ENCODE results near the gene EIF3L.
A peak's percentile ranks its signal among the peaks of the same experiment; 100 is the strongest.
"Not testable (repeated sequence)": the region's sequence is repeated elsewhere in the genome, so short reads cannot be mapped to it uniquely, and the experiment has no call there.

EIF3L gene

GRCh38 chr22:37849089-37849751, at the start of gene EIF3L:
TSS of gene EIF3L (plus strand) at chr22:37849419. CDS start at chr22:37849450, 31 bp downstream.
- peaks cover 14 to 15% of the 10 kb centered on the region in 2 donors for H3K4me1 ChIP-seq (ENCODE audit: control insufficient read depth in 1 of 2, insufficient read depth in 2 of 2, low read length in 2 of 2)
- H3K9ac ChIP-seq (ENCODE audit: low read depth in 1 of 2, low read length in 2 of 2) = peak within 1 kb of the TSS; percentile 78 to 90

DNA sequence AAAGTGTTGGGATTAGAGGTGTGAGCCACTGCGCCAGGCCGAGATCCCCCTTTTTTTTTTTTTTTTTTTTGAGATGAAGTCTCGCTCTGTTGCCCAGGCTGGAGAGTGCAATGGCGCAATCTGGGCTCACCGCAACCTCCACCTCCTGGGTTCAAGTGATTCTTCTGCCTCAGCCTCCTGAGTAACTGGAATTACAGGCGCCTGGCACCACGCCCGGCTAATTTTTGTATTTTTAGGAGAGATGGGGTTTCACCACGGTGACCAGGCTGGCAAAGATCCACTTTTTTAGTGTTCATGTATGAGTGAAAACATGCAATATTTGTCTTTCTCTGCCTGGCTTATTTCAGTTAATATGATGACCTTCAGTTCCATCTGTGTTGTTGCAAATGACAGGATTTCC, 49.2 kb upstream of the EIF3L start:
- H3K4me1 ChIP-seq (ENCODE audit: control insufficient read depth in 1 of 2, insufficient read depth in 2 of 2, low read length in 2 of 2) = peaks cover 16 to 30% of the 10 kb centered on the region in 2 donors
- H3K27me3 ChIP-seq (ENCODE audit: control insufficient read depth in 1 of 2, insufficient read depth in 2 of 2, low read length in 2 of 2); H3K4me3 ChIP-seq (ENCODE audit: low read depth in 1 of 2, low read length in 2 of 2); H3K36me3 ChIP-seq (ENCODE audit: control insufficient read depth in 1 of 2, insufficient read depth in 2 of 2, low read length in 2 of 2); H3K9me3 ChIP-seq (ENCODE audit: control insufficient read depth in 1 of 2, low read length in 2 of 2); H3K27ac ChIP-seq (ENCODE audit: low read depth, low read length); H3K9ac ChIP-seq (ENCODE audit: low read depth in 1 of 2, low read length in 2 of 2): not testable (repeated sequence)

More at GRCh38 chr22:37849089-37849751, at the start of gene EIF3L:
- H3K27ac ChIP-seq (ENCODE audit: low read depth, low read length) = peak within 1 kb of the TSS; percentile 88
- H3K9me3 ChIP-seq (ENCODE audit: control insufficient read depth in 1 of 2, low read length in 2 of 2) = no peaks in the 10 kb centered on the region
- no peaks in the 10 kb centered on the region for H3K27me3 ChIP-seq (ENCODE audit: control insufficient read depth in 1 of 2, insufficient read depth in 2 of 2, low read length in 2 of 2)
- peaks cover 18 to 29% of the 10 kb centered on the region in 2 donors for H3K36me3 ChIP-seq (ENCODE audit: control insufficient read depth in 1 of 2, insufficient read depth in 2 of 2, low read length in 2 of 2)
- peak within 1 kb of the TSS; percentile 93 to 98 for H3K4me3 ChIP-seq (ENCODE audit: low read depth in 1 of 2, low read length in 2 of 2)

GRCh38 chr22:37801946-37802309, 47.3 kb upstream of the EIF3L start:
- Histone ChIP-seq H3K4me3 (ENCODE audit: low read depth in 1 of 2, low read length in 2 of 2) (peak overlapping the region; percentile 79 to 81), H3K27ac (ENCODE audit: low read depth, low read length) (no peak overlapping the region), H3K36me3 (ENCODE audit: control insufficient read depth in 1 of 2, insufficient read depth in 2 of 2, low read length in 2 of 2) (no peaks in the 10 kb centered on the region), H3K27me3 (ENCODE audit: control insufficient read depth in 1 of 2, insufficient read depth in 2 of 2, low read length in 2 of 2) (no peaks in the 10 kb centered on the region), H3K9me3 (ENCODE audit: control insufficient read depth in 1 of 2, low read length in 2 of 2) (no peaks in the 10 kb centered on the region), H3K4me1 (ENCODE audit: control insufficient read depth in 1 of 2, insufficient read depth in 2 of 2, low read length in 2 of 2) (peaks cover 16 to 35% of the 10 kb centered on the region in 2 donors), H3K9ac (ENCODE audit: low read depth in 1 of 2, low read length in 2 of 2) (peak overlapping the region; percentile 61 to 66)

GRCh38 chr22:37802310-37803194, 46.7 kb upstream of the EIF3L start:
- Histone ChIP-seq H3K4me1 (ENCODE audit: control insufficient read depth in 1 of 2, insufficient read depth in 2 of 2, low read length in 2 of 2) (peaks cover 16 to 35% of the 10 kb centered on the region in 2 donors), H3K9ac (ENCODE audit: low read depth in 1 of 2, low read length in 2 of 2) (peak overlapping the region; percentile 61 to 66), H3K9me3 (ENCODE audit: control insufficient read depth in 1 of 2, low read length in 2 of 2) (no peaks in the 10 kb centered on the region), H3K27me3 (ENCODE audit: control insufficient read depth in 1 of 2, insufficient read depth in 2 of 2, low read length in 2 of 2) (no peaks in the 10 kb centered on the region), H3K36me3 (ENCODE audit: control insufficient read depth in 1 of 2, insufficient read depth in 2 of 2, low read length in 2 of 2) (no peaks in the 10 kb centered on the region), H3K4me3 (ENCODE audit: low read depth in 1 of 2, low read length in 2 of 2) (peak overlapping the region; percentile 79 to 81), H3K27ac (ENCODE audit: low read depth, low read length) (no peak overlapping the region)

- peaks cover 19 to 39% of the 10 kb centered on the region in 2 donors for H3K4me1 ChIP-seq (ENCODE audit: control insufficient read depth in 1 of 2, insufficient read depth in 2 of 2, low read length in 2 of 2)
- peak overlapping the region; percentile 79 to 81 for H3K4me3 ChIP-seq (ENCODE audit: low read depth in 1 of 2, low read length in 2 of 2)
These were observed 46.0 kb upstream of the EIF3L start for GRCh38 chr22:37803195-37803638.

GRCh38 chr22:37803639-37804351, 45.4 kb upstream of the EIF3L start:
- Histone ChIP-seq H3K4me1 (ENCODE audit: control insufficient read depth in 1 of 2, insufficient read depth in 2 of 2, low read length in 2 of 2) (peaks cover 22 to 45% of the 10 kb centered on the region in 2 donors), H3K9me3 (ENCODE audit: control insufficient read depth in 1 of 2, low read length in 2 of 2) (no peaks in the 10 kb centered on the region), H3K9ac (ENCODE audit: low read depth in 1 of 2, low read length in 2 of 2) (peak overlapping the region in 1 of 2 donors; percentile 51), H3K4me3 (ENCODE audit: low read depth in 1 of 2, low read length in 2 of 2) (peak overlapping the region; percentile 79 to 81), H3K27ac (ENCODE audit: low read depth, low read length) (no peak overlapping the region), H3K27me3 (ENCODE audit: control insufficient read depth in 1 of 2, insufficient read depth in 2 of 2, low read length in 2 of 2) (no peaks in the 10 kb centered on the region), H3K36me3 (ENCODE audit: control insufficient read depth in 1 of 2, insufficient read depth in 2 of 2, low read length in 2 of 2) (no peaks in the 10 kb centered on the region)

More at GRCh38 chr22:37803195-37803638, 46.0 kb upstream of the EIF3L start:
- Histone ChIP-seq H3K27me3 (ENCODE audit: control insufficient read depth in 1 of 2, insufficient read depth in 2 of 2, low read length in 2 of 2) (no peaks in the 10 kb centered on the region), H3K9me3 (ENCODE audit: control insufficient read depth in 1 of 2, low read length in 2 of 2) (no peaks in the 10 kb centered on the region), H3K9ac (ENCODE audit: low read depth in 1 of 2, low read length in 2 of 2) (peak overlapping the region; percentile 61 to 66), H3K36me3 (ENCODE audit: control insufficient read depth in 1 of 2, insufficient read depth in 2 of 2, low read length in 2 of 2) (no peaks in the 10 kb centered on the region), H3K27ac (ENCODE audit: low read depth, low read length) (no peak overlapping the region)

DNA sequence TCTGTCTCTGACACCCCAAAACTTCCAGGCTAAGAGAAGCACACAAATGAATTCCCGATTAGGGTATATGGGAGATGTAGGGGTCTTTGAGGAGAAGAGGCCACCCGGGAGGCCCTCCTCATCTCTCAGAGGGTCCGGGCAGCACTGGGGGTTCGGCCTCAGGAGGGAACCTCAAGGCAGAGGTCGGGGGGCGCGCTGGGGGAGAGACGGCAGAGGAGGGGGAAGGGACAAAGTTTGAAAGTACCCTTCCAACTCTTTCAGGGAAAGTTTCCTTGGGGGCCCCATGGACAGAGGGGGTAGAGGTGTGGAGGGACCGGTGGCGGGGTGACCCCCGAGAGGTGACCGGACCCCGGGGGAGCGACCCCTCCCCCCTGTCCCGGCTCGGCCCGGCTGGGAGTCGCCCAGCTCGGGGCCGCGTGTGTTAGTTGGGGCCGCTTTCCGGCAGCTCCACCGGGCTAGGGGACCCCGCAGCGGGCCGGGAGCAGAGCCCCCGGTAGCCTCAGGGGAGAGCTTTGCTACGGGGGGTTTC, 44.8 kb upstream of the EIF3L start:
- H3K4me3 ChIP-seq (ENCODE audit: low read depth in 1 of 2, low read length in 2 of 2) = peak overlapping the region; percentile 36 to 63
- H3K27ac ChIP-seq (ENCODE audit: low read depth, low read length) = no peak overlapping the region
- peaks cover 26 to 50% of the 10 kb centered on the region in 2 donors for H3K4me1 ChIP-seq (ENCODE audit: control insufficient read depth in 1 of 2, insufficient read depth in 2 of 2, low read length in 2 of 2)
- H3K36me3 ChIP-seq (ENCODE audit: control insufficient read depth in 1 of 2, insufficient read depth in 2 of 2, low read length in 2 of 2) = no peaks in the 10 kb centered on the region
- peak overlapping the region; percentile 51 for H3K9ac ChIP-seq (ENCODE audit: low read depth in 1 of 2, low read length in 2 of 2)
- no peaks in the 10 kb centered on the region for H3K9me3 ChIP-seq (ENCODE audit: control insufficient read depth in 1 of 2, low read length in 2 of 2)
- H3K27me3 ChIP-seq (ENCODE audit: control insufficient read depth in 1 of 2, insufficient read depth in 2 of 2, low read length in 2 of 2) = no peaks in the 10 kb centered on the region

GRCh38 chr22:37804881-37805809, 44.1 kb upstream of the EIF3L start:
- Histone ChIP-seq H3K4me1 (ENCODE audit: control insufficient read depth in 1 of 2, insufficient read depth in 2 of 2, low read length in 2 of 2) (peaks cover 26 to 50% of the 10 kb centered on the region in 2 donors), H3K36me3 (ENCODE audit: control insufficient read depth in 1 of 2, insufficient read depth in 2 of 2, low read length in 2 of 2) (no peaks in the 10 kb centered on the region), H3K4me3 (ENCODE audit: low read depth in 1 of 2, low read length in 2 of 2) (peak overlapping the region; percentile 89), H3K9me3 (ENCODE audit: control insufficient read depth in 1 of 2, low read length in 2 of 2) (no peaks in the 10 kb centered on the region), H3K27me3 (ENCODE audit: control insufficient read depth in 1 of 2, insufficient read depth in 2 of 2, low read length in 2 of 2) (no peaks in the 10 kb centered on the region), H3K9ac (ENCODE audit: low read depth in 1 of 2, low read length in 2 of 2) (peak overlapping the region; percentile 82 to 91), H3K27ac (ENCODE audit: low read depth, low read length) (peak overlapping the region; percentile 87)

- peaks cover 26 to 50% of the 10 kb centered on the region in 2 donors for H3K4me1 ChIP-seq (ENCODE audit: control insufficient read depth in 1 of 2, insufficient read depth in 2 of 2, low read length in 2 of 2)
- peak overlapping the region; percentile 87 for H3K27ac ChIP-seq (ENCODE audit: low read depth, low read length)
- no peaks in the 10 kb centered on the region for H3K36me3 ChIP-seq (ENCODE audit: control insufficient read depth in 1 of 2, insufficient read depth in 2 of 2, low read length in 2 of 2)
- peak overlapping the region; percentile 82 to 91 for H3K9ac ChIP-seq (ENCODE audit: low read depth in 1 of 2, low read length in 2 of 2)
- no peaks in the 10 kb centered on the region for H3K27me3 ChIP-seq (ENCODE audit: control insufficient read depth in 1 of 2, insufficient read depth in 2 of 2, low read length in 2 of 2)
- H3K9me3 ChIP-seq (ENCODE audit: control insufficient read depth in 1 of 2, low read length in 2 of 2) = no peaks in the 10 kb centered on the region
- H3K4me3 ChIP-seq (ENCODE audit: low read depth in 1 of 2, low read length in 2 of 2) = peak overlapping the region; percentile 89
These were observed 43.4 kb upstream of the EIF3L start for GRCh38 chr22:37805810-37806277.
